Mammary microvascular endothelial cell (primary cell): Measurements from ENCODE around the gene AFF2. TPM values are rescaled to one million over a fixed set of nuclear protein-coding genes. Genes with fewer than 3 reads are reported as not detected.

Source experiments
- total RNA-seq: library from RNA; depleted of rRNA; stranded (reverse); fragments of >200 nt; gene quantifications from 2 replicates; pipeline ENCODE4 v1.2.3, GENCODE V29; 2015

The AFF2 gene
- total RNA-seq = 0.13 TPM in 1 of 2 replicates, not detected in the other

GRCh38 chrX:148500423-148501385, at the start of gene AFF2:
AFF2 (plus strand) TSS chrX:148500617; CDS start chrX:148501098, 481 bp downstream.

